GM12865 (cell line): ENCODE data around the gene CGNL1.
A peak's percentile ranks its signal among the peaks of the same experiment; 100 is the strongest.

Experiments
- DNase-seq: peaks from one replicate; pipeline ENCODE4 v3.0.0; 2010; ENCODE audit warnings: low read depth
- H3K4me3 ChIP-seq: 2 replicates; pipeline ENCODE4 v1.5.1; 2011; ENCODE audit warnings: mild to moderate bottlenecking, low read depth, low read length, control low read depth
- CTCF ChIP-seq: IDR thresholded peaks from 2 replicates; pipeline ENCODE4 v1.5.1; 2011; ENCODE audit warnings: low read length, control low read depth, low read depth, inconsistent platforms; ENCODE audit not compliant: insufficient read depth; ENCODE audit errors: missing control alignments

Gene CGNL1

GRCh38 chr15:57339321-57339720, 37.0 kb upstream of the CGNL1 start:
- no peak overlapping the region for H3K4me3 ChIP-seq
- no peak for TF ChIP-seq CTCF
- no peak for DNase-seq

- TF ChIP-seq CTCF, result peak; percentile 74
- DNase-seq, result peak; percentile 67
- no peak overlapping the region for H3K4me3 ChIP-seq
Measured at GRCh38 chr15:57340682-57341259, 35.5 kb upstream of the CGNL1 start.

GRCh38 chr15:57343048-57343447, 33.3 kb upstream of the CGNL1 start:
- no peak overlapping the region for H3K4me3 ChIP-seq
- DNase-seq, result no peak
- no peak for TF ChIP-seq CTCF

- no peak overlapping the region for H3K4me3 ChIP-seq
- DNase-seq, result no peak
- TF ChIP-seq CTCF, result no peak
Measured at GRCh38 chr15:57343498-57343897, 32.8 kb upstream of the CGNL1 start.

GRCh38 chr15:57344282-57344681, 32.0 kb upstream of the CGNL1 start:
- DNase-seq, result no peak
- H3K4me3 ChIP-seq, result no peak overlapping the region
- no peak for TF ChIP-seq CTCF

GRCh38 chr15:57345584-57345983, 30.7 kb upstream of the CGNL1 start:
- no peak for DNase-seq
- no peak overlapping the region for H3K4me3 ChIP-seq
- TF ChIP-seq CTCF, result no peak

- no peak for TF ChIP-seq CTCF
- no peak for DNase-seq
- no peak overlapping the region for H3K4me3 ChIP-seq
Measured at GRCh38 chr15:57348081-57348480, 28.2 kb upstream of the CGNL1 start.
